Measurements from ENCODE around the gene SLC4A4. TPM values are rescaled to one million over a fixed set of nuclear protein-coding genes. Genes with fewer than 3 reads are reported as not detected.

SLC4A4 gene
- total and polyA plus RNA-seq, 2 of the 8 experiments (the other 6 are each of a cell fraction or from before 2014, with no cell fraction given) = 0.67 to 2.8 TPM

DNA sequence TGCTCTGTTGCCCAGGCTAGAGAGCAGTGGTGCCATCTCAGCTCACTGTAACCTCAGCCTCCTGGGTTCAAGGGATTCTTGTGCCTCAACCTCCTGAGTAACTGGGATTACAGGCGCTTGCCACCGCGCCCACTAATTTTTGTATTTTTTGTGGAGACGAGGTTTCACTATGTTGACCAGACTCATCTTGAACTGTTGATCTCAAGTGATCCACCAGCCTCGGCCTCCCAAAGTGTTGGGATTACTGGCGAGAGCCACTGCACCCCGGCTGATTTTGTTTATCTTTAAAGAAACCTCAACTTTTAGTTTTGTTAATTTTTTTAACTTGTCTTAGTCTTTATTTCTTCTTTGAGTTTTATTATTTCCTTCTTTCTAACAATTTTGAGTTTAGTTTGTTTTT is 163.2 kb downstream of the SLC4A4 start:
- H4K5ac ChIP-seq (ENCODE audit: insufficient read length, low read depth, low read length) = no peak overlapping the region
- no peaks in the 10 kb centered on the region for H3K23me2 ChIP-seq (ENCODE audit: low read depth, low read length)
- H2AK5ac ChIP-seq (ENCODE audit: low read depth, low read length) = no peak overlapping the region
- no peak overlapping the region for H3K4me3 ChIP-seq (ENCODE audit: extremely low read depth in 1 of 4, insufficient read depth in 2 of 4, low read depth in 3 of 4, low read length in 4 of 4)
- no peaks in the 10 kb centered on the region for H4K20me1 ChIP-seq (replicated peaks in 1 of 2; ENCODE audit: control insufficient read depth in 1 of 2, insufficient read depth in 2 of 2, low read length in 2 of 2)
- no peaks in the 10 kb centered on the region for H3K36me3 ChIP-seq (ENCODE audit: control insufficient read depth in 2 of 4, insufficient read depth in 4 of 4, low read length in 3 of 4)
- H2BK120ac ChIP-seq (replicated peaks; ENCODE audit: low read depth, low read length) = no peak overlapping the region
- H3K18ac ChIP-seq (ENCODE audit: extremely low read depth, low read length) = no peak overlapping the region
- no peaks in the 10 kb centered on the region for H3K4me1 ChIP-seq (replicated peaks in 1 of 4; ENCODE audit: control insufficient read depth in 3 of 4, insufficient read depth in 4 of 4, low read length in 3 of 4)
- no peaks in the 10 kb centered on the region for H3K27me3 ChIP-seq (replicated peaks in 1 of 4; ENCODE audit: control insufficient read depth in 3 of 4, extremely low read depth in 1 of 4, insufficient read depth in 3 of 4, low read length in 3 of 4)
- DNase-seq (ENCODE audit: low read depth in 1 of 2, low spot score in 2 of 2) (no peak), FAIRE-seq (no peak)
- no peak overlapping the region for H3K4me2 ChIP-seq (ENCODE audit: insufficient read depth in 1 of 2, low read depth in 2 of 2, low read length in 2 of 2)
- H2BK5ac ChIP-seq (ENCODE audit: low read depth, low read length) = no peak overlapping the region
- H3K79me1 ChIP-seq (ENCODE audit: low read depth, low read length) = no peaks in the 10 kb centered on the region
- 90% methylated on average over 7 of the region's 7 CpGs; no CpG with 5 or more reads in 1 of the 2 experiments for WGBS, 2 experiments (ENCODE audit: extremely low coverage in 1 of 2, insufficient coverage in 1 of 2, insufficient read length in 1 of 2, insufficient replicate concordance in 2 of 2, low coverage in 1 of 2, low lambda C conversion rate in 2 of 2, missing lambda C conversion rate in 1 of 2)
- H4K91ac ChIP-seq (replicated peaks; ENCODE audit: insufficient read length, low read length) = no peak overlapping the region
- H3K14ac ChIP-seq (ENCODE audit: insufficient read length) = no peak overlapping the region
- no peak overlapping the region for H2BK15ac ChIP-seq (ENCODE audit: low read length)
- H3K9me3 ChIP-seq (ENCODE audit: insufficient read depth in 2 of 2, low read depth in 1 of 2, low read length in 1 of 2) = peaks cover 0 to 3% of the 10 kb centered on the region in 2 experiments; a peak in 1 of 4 replicates
- no peak overlapping the region for H3K9ac ChIP-seq (replicated peaks in 1 of 4; ENCODE audit: extremely low read depth in 1 of 4, low read depth in 3 of 4, low read length in 3 of 4)
- H3K56ac ChIP-seq (replicated peaks; ENCODE audit: insufficient read length, low read depth, low read length) = no peak overlapping the region
- no peak overlapping the region for H2BK12ac ChIP-seq (ENCODE audit: low read depth, low read length)
- H2BK20ac ChIP-seq (ENCODE audit: low read length) = no peak overlapping the region
- no peak overlapping the region for H3K23ac ChIP-seq (ENCODE audit: insufficient read length)
- no peak overlapping the region for H2AFZ ChIP-seq (ENCODE audit: low read length)
- no peak overlapping the region for H3K4ac ChIP-seq (replicated peaks; ENCODE audit: insufficient read length, low read depth, low read length)
- ChIA-PET CTCF (ENCODE audit: partially characterized antibody) (no interaction called here), POLR2A (ENCODE audit: partially characterized antibody) (no interaction called here)
- TF ChIP-seq RNF2 (IDR thresholded peaks at IDR 0.05; ENCODE audit: borderline replicate concordance, low read depth, low read length, missing control alignments, poor library complexity, severe bottlenecking) (no peak), RBBP5 (IDR thresholded peaks at IDR 0.05; ENCODE audit: borderline replicate concordance, low read depth, low read length) (no peak), TEAD4 (IDR thresholded peaks at IDR 0.05; ENCODE audit: low read depth, low read length) (no peak), POLR2A (IDR thresholded peaks at IDR 0.05; ENCODE audit: control extremely low read depth in 1 of 2, low read depth in 2 of 2, low read length in 2 of 2) (no peak), CREB1 (IDR thresholded peaks at IDR 0.05) (no peak), SP2 (IDR thresholded peaks at IDR 0.05; ENCODE audit: low read length) (no peak), SAP30 (IDR thresholded peaks at IDR 0.05; ENCODE audit: insufficient read depth, insufficient replicate concordance, low read length) (no peak), SIN3A (conservative IDR thresholded peaks at IDR 0.05 in 1 of 2, IDR thresholded peaks at IDR 0.05 in 1 of 2; ENCODE audit: low read depth in 1 of 2, low read length in 2 of 2) (no peak), TAF7 (optimal IDR thresholded peaks at IDR 0.05; ENCODE audit: borderline replicate concordance, low read depth, low read length) (no peak), SIX5 (IDR thresholded peaks at IDR 0.05; ENCODE audit: low read depth, low read length) (no peak), SP1 (IDR thresholded peaks at IDR 0.05; ENCODE audit: low read depth, low read length) (no peak), ASH2L (IDR thresholded peaks at IDR 0.05; ENCODE audit: low read length) (no peak)
- H3K79me2 ChIP-seq (ENCODE audit: control insufficient read depth in 1 of 2, insufficient read depth in 2 of 2, low read length in 2 of 2) = no peaks in the 10 kb centered on the region
- no peak overlapping the region for H3K27ac ChIP-seq (ENCODE audit: low read depth, low read length)
- no peak overlapping the region for H4K8ac ChIP-seq (ENCODE audit: extremely low read depth, insufficient read depth, low read length)

All from H1 (cell line).